Endothelial cell of umbilical vein (primary cell): ENCODE results near the gene SFXN4. TPM values are rescaled to one million over a fixed set of nuclear protein-coding genes. Genes with fewer than 3 reads are reported as not detected.
A peak's percentile ranks its signal among the peaks of the same experiment; 100 is the strongest.

ENCODE experiments used
- BruUV-seq: library from RNA; stranded (reverse); fragments of 400-500 nt; replicated peaks from 2 replicates; lab custom pipeline; 2021; lab: Mats Ljungman, UMichigan
- CTCF ChIA-PET: fragments of 300-600, 350-600 bp; sonication (Branson Sonifier 250); formaldehyde crosslinking; loops from one replicate; lab custom pipeline; 2021; ENCODE audit warnings: antibody characterized with exemption, inconsistent platforms; lab: Charles Lee
- POLR2A ChIA-PET: fragments of 300-600, 350-600 bp; sonication (Branson Sonifier 250); formaldehyde crosslinking; loops from one replicate; lab custom pipeline; 2021; ENCODE audit warnings: antibody characterized with exemption, inconsistent platforms; lab: Charles Lee
- DNase-seq: peaks from one replicate; pipeline ENCODE4 v3.0.0-alpha.2; 2011; ENCODE audit warnings: low read depth, low spot score
- FAIRE-seq: peaks from 2 replicates; lab custom pipeline; 2011; peaks lifted over from hg19 to GRCh38; lab: Jason Lieb, UNC
- H2AFZ ChIP-seq: 2 replicates; pipeline ENCODE4 v1.6.0; 2012; ENCODE audit warnings: low read depth, low read length, control low read depth, inconsistent platforms
- H3K27ac ChIP-seq: 2 replicates; pipeline ENCODE4 v1.5.1; 2011; ENCODE audit warnings: low read depth, mild to moderate bottlenecking, control low read depth, low read length, moderate library complexity; ENCODE audit not compliant: insufficient read depth
- H3K27me3 ChIP-seq, 2 experiments: 2 replicates each; pipeline versions ENCODE4 v1.6.0 to v1.6.1; 2011; ENCODE audit warnings: low read length in 2 of 2, mixed read lengths in 1 of 2; ENCODE audit not compliant: control insufficient read depth in 2 of 2, insufficient read depth in 2 of 2
- H3K36me3 ChIP-seq, 2 experiments: 2 replicates in 1 of 2; 3 replicates in 1 of 2; pipeline ENCODE4 v1.5.1; 2011; ENCODE audit warnings: low read length in 2 of 2, mild to moderate bottlenecking in 1 of 2, moderate library complexity in 1 of 2; ENCODE audit not compliant: control insufficient read depth in 2 of 2, insufficient read depth in 2 of 2; ENCODE audit errors: extremely low read depth in 1 of 2
- H3K4me1 ChIP-seq: 3 replicates; pipeline ENCODE4 v1.5.1; 2011; ENCODE audit warnings: mild to moderate bottlenecking, low read length; ENCODE audit not compliant: control insufficient read depth, insufficient read depth; ENCODE audit errors: extremely low read depth
- H3K4me2 ChIP-seq: 2 replicates; pipeline ENCODE4 v1.6.1; 2011; ENCODE audit warnings: low read length, control low read depth, mixed read lengths; ENCODE audit not compliant: insufficient read depth
- H3K4me3 ChIP-seq, 3 experiments: fragments of 200-600 bp in 1 of 3; sonication (generic), shearing (Covaris generic) in 1 of 3; replicated peaks in 1 of 3; 2 replicates each; pipeline ENCODE4 v1.5.1; 2011 to 2016; ENCODE audit warnings: control low read depth in 3 of 3, low read length in 3 of 3, mild to moderate bottlenecking in 2 of 3, inconsistent platforms in 1 of 3, low read depth in 1 of 3, moderate library complexity in 1 of 3; ENCODE audit not compliant: insufficient read depth in 1 of 3
- H3K79me2 ChIP-seq: 2 replicates; pipeline ENCODE4 v1.6.0; 2012; ENCODE audit warnings: low read length, inconsistent platforms; ENCODE audit not compliant: control insufficient read depth, insufficient read depth
- H3K9ac ChIP-seq: replicated peaks from 2 replicates; pipeline ENCODE3; 2011; ENCODE audit warnings: low read length, control low read depth; ENCODE audit not compliant: insufficient read depth; ENCODE audit errors: extremely low read depth
- H3K9me1 ChIP-seq: replicated peaks from 3 replicates; pipeline ENCODE4 v1.6.0; 2011; ENCODE audit warnings: mild to moderate bottlenecking, low read length; ENCODE audit not compliant: control insufficient read depth, insufficient read depth; ENCODE audit errors: extremely low read depth
- H3K9me3 ChIP-seq: replicated peaks from 2 replicates; pipeline ENCODE4 v1.5.1; 2012; ENCODE audit warnings: low read length, inconsistent platforms; ENCODE audit not compliant: control insufficient read depth, insufficient read depth
- H4K20me1 ChIP-seq: replicated peaks from 2 replicates; pipeline ENCODE3; 2011; ENCODE audit warnings: mild to moderate bottlenecking, low read length; ENCODE audit not compliant: control insufficient read depth, insufficient read depth; ENCODE audit errors: extremely low read depth
- EZH2 ChIP-seq: IDR thresholded peaks from 2 replicates; pipeline ENCODE4 v1.6.1; 2012; ENCODE audit warnings: borderline replicate concordance, low read depth, mild to moderate bottlenecking, moderate library complexity, low read length, inconsistent platforms; ENCODE audit not compliant: severe bottlenecking
- FOS ChIP-seq: IDR thresholded peaks from 2 replicates; pipeline ENCODE4 v1.6.1; 2011; ENCODE audit warnings: mild to moderate bottlenecking, low read length, moderate library complexity, borderline replicate concordance; ENCODE audit not compliant: insufficient read depth
- GATA2 ChIP-seq: IDR thresholded peaks from 2 replicates; pipeline ENCODE4 v1.7.0; 2011; ENCODE audit warnings: low read depth, mild to moderate bottlenecking, moderate library complexity, mixed read lengths, low read length; ENCODE audit not compliant: insufficient read length, insufficient read depth
- JUN ChIP-seq: IDR thresholded peaks from 2 replicates; pipeline ENCODE4 v1.6.1; 2011; ENCODE audit warnings: borderline replicate concordance, low read depth; ENCODE audit not compliant: insufficient read length, insufficient read depth
- MYC ChIP-seq: IDR thresholded peaks from one replicate; pipeline ENCODE4 v1.6.1; 2011; ENCODE audit warnings: mild to moderate bottlenecking, low read depth, low read length
- POLR2A ChIP-seq: IDR thresholded peaks from 2 replicates; pipeline ENCODE4 v1.6.1; 2012; ENCODE audit warnings: low read depth, mild to moderate bottlenecking, control low read depth, low read length
- POLR2AphosphoS5 ChIP-seq: IDR thresholded peaks from 2 replicates; pipeline ENCODE4 v1.6.1; 2012; ENCODE audit warnings: low read depth, mild to moderate bottlenecking, control low read depth, low read length, moderate library complexity; ENCODE audit not compliant: insufficient read depth
- dilution Hi-C: fragments of 300-500 bp; cut with MboI; formaldehyde crosslinking; loops from one replicate; pipeline ENCODE4 v1.15.0; 2019; ENCODE audit warnings: low sequenced_read_pairs; ENCODE audit not compliant: extremely low pct_ligation_motif_present
- intact Hi-C: fragments of 100-400 bp; cut with micrococcal nuclease; formaldehyde crosslinking; loops from one replicate; pipeline ENCODE4 v1.10.0; 2022
- polyA plus RNA-seq, 4 experiments: library from polyadenylated mRNA; depleted of rRNA in 3 of 4; stranded (reverse) in 3 of 4; unstranded in 1 of 4; fragments of >200 nt; gene quantifications; 2 replicates each; pipeline versions ENCODE4 v1.2.1 to v1.2.3, GENCODE V29; 2011 to 2012; ENCODE audit warnings: missing spikeins in 1 of 4
- total RNA-seq: library from RNA; stranded (reverse); gene quantifications from 2 replicates; pipeline ENCODE4 v1.2.3, GENCODE V29; 2021
- TF ChIP-seq, protein P1 (sequence below), 2 donors: IDR thresholded peaks; 1 replicate in 1 of 2; 2 replicates in 1 of 2; pipeline ENCODE4 v1.5.1; 2011; ENCODE audit warnings: low read length in 2 of 2, mild to moderate bottlenecking in 2 of 2, moderate library complexity in 2 of 2, control low read depth in 1 of 2, inconsistent platforms in 1 of 2, low read depth in 1 of 2; ENCODE audit not compliant: insufficient read depth in 1 of 2; ENCODE audit errors: extremely low read depth in 1 of 2
- TF ChIP-seq, protein P2 (sequence below): IDR thresholded peaks from 2 replicates; pipeline ENCODE4 v1.6.1; 2011; ENCODE audit not compliant: insufficient read depth, insufficient read length

SFXN4 gene
- total and polyA plus RNA-seq, 2 donors (not counting 3 experiments of a cell fraction or from before 2014, with no cell fraction given), result 11.1 to 14.5 TPM

DNA sequence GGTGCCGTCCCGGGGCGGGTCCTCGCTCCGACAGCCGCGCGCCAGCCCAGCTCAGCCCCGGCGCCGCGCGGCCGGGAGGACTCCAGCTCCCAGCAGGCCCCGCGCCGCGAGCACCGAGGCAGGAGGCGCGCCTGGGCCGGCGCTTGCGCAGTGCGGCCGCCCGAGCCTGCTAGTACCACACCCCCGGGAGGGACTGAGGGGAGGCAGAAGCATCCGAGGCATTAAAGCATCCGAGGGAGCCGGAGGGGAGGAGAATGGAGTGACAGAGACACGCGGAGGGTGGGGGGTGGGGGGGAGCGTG is 41.8 kb upstream of the SFXN4 start, which contains the start of gene GRK5:
TSS of gene GRK5 (plus strand) at position 206 of the 301 bp plus-strand sequence. CDS start 347 bp downstream, outside the sequence.
- peak within 1 kb of the TSS; percentile 94 for H3K4me2 ChIP-seq
- FAIRE-seq (no peak), DNase-seq (peak; percentile 95)
- no TSS peak for BruUV-seq
- peak within 1 kb of the TSS; percentile 68 to 90 (median 74) for H3K4me3 ChIP-seq
- ChIA-PET CTCF (interaction anchor here (0.6 to 8.6 kb wide), 44 partner anchors 9 to 399 kb away, joined by 3 to 180 read pairs (median 7); partner anchors contain the start of gene RGS10), POLR2A (interaction anchor here (0.6 to 1.6 kb wide), 6 partner anchors 9 to 238 kb away, joined by 3 to 5 read pairs (median 3); no protein-coding TSS in a partner anchor)
- dilution Hi-C loops, result no loop called here
- H4K20me1 ChIP-seq, result no peaks in the 10 kb centered on the region
- H3K4me1 ChIP-seq, result peaks cover 61% of the 10 kb centered on the region
- H3K9me3 ChIP-seq, result no peaks in the 10 kb centered on the region
- H3K79me2 ChIP-seq, result peaks cover 22% of the 10 kb centered on the region
- H2AFZ ChIP-seq, result peak within 1 kb of the TSS; percentile 84
- H3K27me3 ChIP-seq, result no peaks in the 10 kb centered on the region
- H3K9me1 ChIP-seq, result no peaks in the 10 kb centered on the region
- peak within 1 kb of the TSS; percentile 92 for H3K27ac ChIP-seq
- TF ChIP-seq POLR2AphosphoS5 (no peak), MYC (no peak), JUN (no peak), POLR2A (no peak), FOS (no peak), GATA2 (no peak), EZH2 (no peak)
- TF ChIP-seq, protein P1, sequence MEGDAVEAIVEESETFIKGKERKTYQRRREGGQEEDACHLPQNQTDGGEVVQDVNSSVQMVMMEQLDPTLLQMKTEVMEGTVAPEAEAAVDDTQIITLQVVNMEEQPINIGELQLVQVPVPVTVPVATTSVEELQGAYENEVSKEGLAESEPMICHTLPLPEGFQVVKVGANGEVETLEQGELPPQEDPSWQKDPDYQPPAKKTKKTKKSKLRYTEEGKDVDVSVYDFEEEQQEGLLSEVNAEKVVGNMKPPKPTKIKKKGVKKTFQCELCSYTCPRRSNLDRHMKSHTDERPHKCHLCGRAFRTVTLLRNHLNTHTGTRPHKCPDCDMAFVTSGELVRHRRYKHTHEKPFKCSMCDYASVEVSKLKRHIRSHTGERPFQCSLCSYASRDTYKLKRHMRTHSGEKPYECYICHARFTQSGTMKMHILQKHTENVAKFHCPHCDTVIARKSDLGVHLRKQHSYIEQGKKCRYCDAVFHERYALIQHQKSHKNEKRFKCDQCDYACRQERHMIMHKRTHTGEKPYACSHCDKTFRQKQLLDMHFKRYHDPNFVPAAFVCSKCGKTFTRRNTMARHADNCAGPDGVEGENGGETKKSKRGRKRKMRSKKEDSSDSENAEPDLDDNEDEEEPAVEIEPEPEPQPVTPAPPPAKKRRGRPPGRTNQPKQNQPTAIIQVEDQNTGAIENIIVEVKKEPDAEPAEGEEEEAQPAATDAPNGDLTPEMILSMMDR (IDR thresholded peaks at IDR 0.05; ENCODE audit: extremely low read depth in 1 of 2, insufficient read depth in 1 of 2, low read depth in 1 of 2, low read length in 2 of 2), result no peak
- TF ChIP-seq, protein P2, sequence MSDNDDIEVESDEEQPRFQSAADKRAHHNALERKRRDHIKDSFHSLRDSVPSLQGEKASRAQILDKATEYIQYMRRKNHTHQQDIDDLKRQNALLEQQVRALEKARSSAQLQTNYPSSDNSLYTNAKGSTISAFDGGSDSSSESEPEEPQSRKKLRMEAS, result no peak
- no peaks in the 10 kb centered on the region for H3K36me3 ChIP-seq
- intact Hi-C loops, result loop anchor here (1.0 to 10.0 kb wide), 2 partner anchors 40 to 447 kb away; partner anchors contain the start of gene BAG3
- H3K9ac ChIP-seq, result peak within 1 kb of the TSS; percentile 83
